K562 (cell line): ENCODE results near the gene KHSRP. TPM values are rescaled to one million over a fixed set of nuclear protein-coding genes. Genes with fewer than 3 reads are reported as not detected.

Source experiments
- ATAC-seq: fragments of 200-7000 bp; cut with Tn5 transposase; 3 replicates; pipeline ENCODE4 v1.9.1; 2020; ENCODE audit warnings: moderate library complexity
- BruUV-seq: library from RNA; stranded (reverse); fragments of 400-500 nt; replicated peaks from 2 replicates; lab custom pipeline; 2021; lab: Mats Ljungman, UMichigan
- CTCF ChIA-PET: fragments of 300-600 bp; formaldehyde crosslinking; extraction: SDS; loops from one replicate; lab custom pipeline; 2021; ENCODE audit warnings: low intra/inter-chr PET ratio; lab: Yijun Ruan, JAX
- POLR2A ChIA-PET: fragments of 300-600, 350-650 bp; sonication (Branson Sonifier 250); formaldehyde crosslinking; extraction: SDS; loops from one replicate; lab custom pipeline; 2021; ENCODE audit warnings: antibody characterized with exemption, inconsistent platforms; lab: Yijun Ruan, JAX
- DNase-seq, 4 experiments: peaks; one replicate each; pipeline versions ENCODE4 v3.0.0 to v3.0.0-alpha.2; 2011 to 2018; ENCODE audit warnings: low spot score in 3 of 4, mixed read lengths in 3 of 4; ENCODE audit errors: extremely low read depth in 1 of 4
- FAIRE-seq: peaks from 2 replicates; lab custom pipeline; 2011; peaks lifted over from hg19 to GRCh38; lab: Jason Lieb, UNC
- H2AFZ ChIP-seq: 2 replicates; pipeline ENCODE4 v1.6.0; 2011; ENCODE audit warnings: low read depth, low read length, control low read depth, inconsistent platforms
- H3K27ac ChIP-seq: fragments of 200-600 bp; 3 replicates; pipeline ENCODE4 v1.8.0; 2011; ENCODE audit warnings: low read depth, mild to moderate bottlenecking, control low read depth, inconsistent platforms, low read length, moderate library complexity, mixed read lengths; ENCODE audit errors: extremely low read depth
- H3K27me3 ChIP-seq, 2 experiments: fragments of 300-600 bp in 1 of 2; 2 replicates in 1 of 2; 3 replicates in 1 of 2; pipeline versions ENCODE4 v1.6.0 to v1.8.0; 2011; ENCODE audit warnings: inconsistent platforms in 2 of 2, low read length in 2 of 2, mild to moderate bottlenecking in 1 of 2, mixed read lengths in 1 of 2, moderate library complexity in 1 of 2; ENCODE audit not compliant: control insufficient read depth in 2 of 2, insufficient read depth in 2 of 2
- H3K36me3 ChIP-seq: fragments of 300-600 bp; 3 replicates; pipeline ENCODE4 v1.8.0; 2011; ENCODE audit warnings: mild to moderate bottlenecking, low read length, inconsistent platforms; ENCODE audit not compliant: control insufficient read depth, insufficient read depth
- H3K4me1 ChIP-seq, 2 experiments: fragments of 200-600 bp in 1 of 2; replicated peaks in 1 of 2; 2 replicates in 1 of 2; 3 replicates in 1 of 2; pipeline versions ENCODE4 v1.5.1 to v1.8.0; 2011; ENCODE audit warnings: inconsistent platforms in 2 of 2, low read length in 2 of 2, mild to moderate bottlenecking in 1 of 2, mixed read lengths in 1 of 2, moderate library complexity in 1 of 2; ENCODE audit not compliant: control insufficient read depth in 2 of 2, insufficient read depth in 2 of 2
- H3K4me2 ChIP-seq: 2 replicates; pipeline ENCODE4 v1.6.1; 2011; ENCODE audit warnings: low read length, control low read depth, inconsistent platforms, mixed read lengths; ENCODE audit not compliant: insufficient read depth
- H3K4me3 ChIP-seq: fragments of 200-600 bp; sonication (generic), shearing (Covaris generic); 2 replicates; pipeline ENCODE4 v1.5.1; 2016; ENCODE audit warnings: control low read depth, inconsistent platforms
- H3K79me2 ChIP-seq: fragments of 200-600 bp; 3 replicates; pipeline ENCODE4 v1.8.0; 2011; ENCODE audit warnings: low read length, inconsistent platforms; ENCODE audit not compliant: control insufficient read depth, insufficient read depth
- H3K9ac ChIP-seq, 2 experiments: 2 replicates each; pipeline versions ENCODE4 v1.6.0 to v1.6.1; 2011; ENCODE audit warnings: low read depth in 2 of 2, low read length in 2 of 2, control low read depth in 1 of 2, inconsistent platforms in 1 of 2, mild to moderate bottlenecking in 1 of 2, mixed read lengths in 1 of 2; ENCODE audit not compliant: insufficient read depth in 1 of 2
- H3K9me1 ChIP-seq: one replicate; pipeline ENCODE4 v1.6.0; 2011; ENCODE audit warnings: inconsistent platforms, mild to moderate bottlenecking, low read length, moderate library complexity; ENCODE audit not compliant: control insufficient read depth, insufficient read depth
- H3K9me3 ChIP-seq: replicated peaks from 2 replicates; pipeline ENCODE4 v1.5.1; 2011; ENCODE audit warnings: low read depth, low read length, inconsistent platforms; ENCODE audit not compliant: control insufficient read depth, insufficient read depth
- H4K20me1 ChIP-seq: replicated peaks from 2 replicates; pipeline ENCODE4 v1.6.1; 2011; ENCODE audit warnings: low read length, inconsistent platforms, mixed read lengths; ENCODE audit not compliant: control insufficient read depth, insufficient read depth
- CTBP1 ChIP-seq: fragments of 450-650 bp; IDR thresholded peaks from 2 replicates; pipeline ENCODE4 v1.6.1; 2016; ENCODE audit warnings: borderline replicate concordance
- FIP1L1 ChIP-seq: fragments of 200-400 bp; formaldehyde crosslinking; IDR thresholded peaks from 2 replicates; pipeline ENCODE4 v1.6.1; 2018; ENCODE audit warnings: mild to moderate bottlenecking, low read depth, low read length; ENCODE audit not compliant: poor library complexity, severe bottlenecking
- HNRNPH1 ChIP-seq: fragments of 200-400 bp; formaldehyde crosslinking; optimal IDR thresholded peaks from 2 replicates; pipeline ENCODE3; 2017; ENCODE audit warnings: low read depth, mild to moderate bottlenecking, low read length, moderate library complexity
- KAT2B ChIP-seq: IDR thresholded peaks from one replicate; pipeline ENCODE4 v1.6.1; 2012; ENCODE audit warnings: low read depth, mild to moderate bottlenecking, control low read depth, inconsistent platforms, low read length, moderate library complexity
- KDM5B ChIP-seq: fragments of 200-600 bp; sonication (generic); IDR thresholded peaks from 2 replicates; pipeline ENCODE4 v1.6.1; 2012; ENCODE audit warnings: low read depth, mild to moderate bottlenecking, moderate library complexity, low read length, control low read depth, inconsistent platforms; ENCODE audit not compliant: insufficient replicate concordance
- KHSRP ChIP-seq: fragments of 450-650 bp; IDR thresholded peaks from 2 replicates; pipeline ENCODE4 v1.6.1; 2017
- MNT ChIP-seq, 2 experiments: fragments of 450-650 bp; conservative IDR thresholded peaks; 2 replicates each; pipeline ENCODE4 v1.6.1; 2017; ENCODE audit warnings: mild to moderate bottlenecking in 2 of 2, moderate library complexity in 2 of 2
- NR2C2 ChIP-seq, 2 experiments: fragments of 200-800 bp in 1 of 2; sonication (Bioruptor generic) in 1 of 2; sonication (generic) in 1 of 2; formaldehyde crosslinking in 1 of 2; IDR thresholded peaks; 2 replicates each; pipeline versions ENCODE4 v1.6.1 to v1.8.0; 2016 to 2022; ENCODE audit warnings: mild to moderate bottlenecking in 1 of 2, missing compliant biosample characterization in 1 of 2, missing genetic modification characterization in 1 of 2, missing genetic modification reagents in 1 of 2
- PBX2 ChIP-seq, 2 experiments: IDR thresholded peaks in 1 of 2; conservative IDR thresholded peaks in 1 of 2; 2 replicates each; pipeline ENCODE4 v1.6.1; 2016; ENCODE audit warnings: low read depth in 2 of 2, mild to moderate bottlenecking in 1 of 2, missing compliant biosample characterization in 1 of 2, missing genetic modification characterization in 1 of 2, moderate library complexity in 1 of 2
- PHF20 ChIP-seq: fragments of 450-650 bp; IDR thresholded peaks from 2 replicates; pipeline ENCODE4 v1.6.1; 2018; ENCODE audit not compliant: partially characterized antibody
- THAP12 ChIP-seq: fragments of 250-450 bp; sonication (Bioruptor Pico); IDR thresholded peaks from 2 replicates; pipeline ENCODE4 v1.9.0; 2021; ENCODE audit warnings: mild to moderate bottlenecking, inconsistent platforms
- VEZF1 ChIP-seq: fragments of 200-800 bp; sonication (Bioruptor generic); IDR thresholded peaks from 2 replicates; pipeline ENCODE4 v1.6.1; 2017; ENCODE audit warnings: missing genetic modification characterization, missing compliant biosample characterization
- ZFPM2 ChIP-seq: fragments of 250-450 bp; sonication (Bioruptor Pico); IDR thresholded peaks from 2 replicates; pipeline ENCODE4 v1.5.1; 2022; ENCODE audit warnings: mild to moderate bottlenecking
- WGBS: fragments of 100-300 bp; shearing (Covaris generic); methylation state at CpG from one replicate; pipeline ENCODE4 v1.1.6; 2016; ENCODE audit warnings: low coverage, mixed read lengths; ENCODE audit not compliant: insufficient coverage; ENCODE audit errors: missing lambda C conversion rate; 5-methylcytosine and 5-hydroxymethylcytosine counted together
- in situ Hi-C: fragments of 300-500 bp; cut with MboI; formaldehyde crosslinking; loops from 4 replicates; pipeline ENCODE4 v1.15.0; 2018; ENCODE audit warnings: inconsistent platforms, mixed read lengths
- intact Hi-C: fragments of 100-400 bp; cut with micrococcal nuclease; formaldehyde crosslinking; loops from 2 replicates; pipeline ENCODE4 v1.14.2; 2022
- polyA plus RNA-seq, 8 experiments: library from polyadenylated mRNA; depleted of rRNA in 4 of 8; stranded (reverse) in 5 of 8; unstranded in 3 of 8; fragments of >200 nt; fragmentation: Nextera tagmentation in 2 of 8; fragmentation: Illumina TruSeq in 1 of 8; extraction: Ambion mirVana in 2 of 8; extraction: Trizol in 1 of 8; gene quantifications; 2 replicates each; pipeline versions ENCODE4 v1.2.1 to v1.2.3, GENCODE V29; 2011 to 2014; ENCODE audit warnings: inconsistent platforms in 1 of 8, missing spikeins in 1 of 8
- total RNA-seq, 7 experiments: library from RNA; depleted of rRNA in 6 of 7; stranded (reverse); fragments of >200 nt in 6 of 7; fragmentation: Illumina TruSeq in 2 of 7; extraction: Trizol in 2 of 7; gene quantifications; 2 replicates each; pipeline versions ENCODE4 v1.2.1 to v1.2.3, GENCODE V29; 2011 to 2021; ENCODE audit warnings: low replicate concordance in 1 of 7

The KHSRP gene
- total and polyA plus RNA-seq, 9 of the 15 experiments (the other 6 are each of a cell fraction or from before 2014, with no cell fraction given): 4.2 to 564 (median 139) TPM

GRCh38 chr19:6465006-6465405, 40.4 kb upstream of the KHSRP start:
- intact Hi-C loops (no loop called here), in situ Hi-C loops (no loop called here)
- Histone ChIP-seq H2AFZ (no peak overlapping the region), H3K27me3 (peaks cover 8 to 21% of the 10 kb centered on the region in 2 experiments), H4K20me1 (no peaks in the 10 kb centered on the region), H3K79me2 (no peaks in the 10 kb centered on the region), H3K4me1 (peaks cover 3 to 31% of the 10 kb centered on the region in 2 experiments; a peak in 3 of 5 replicates), H3K4me3 (no peak overlapping the region), H3K4me2 (no peak overlapping the region), H3K9me1 (no peaks in the 10 kb centered on the region), H3K9me3 (no peaks in the 10 kb centered on the region), H3K36me3 (no peaks in the 10 kb centered on the region), H3K27ac (no peak overlapping the region), H3K9ac (no peak overlapping the region)
- ChIA-PET POLR2A (interaction anchor here (1.3 kb wide), 2 partner anchors 9 to 22 kb away, joined by 3 to 4 read pairs; no protein-coding TSS in a partner anchor), CTCF (no interaction called here)
- DNase-seq (no peak), FAIRE-seq (no peak), ATAC-seq (no peak)
- WGBS: 16% methylated on average over 9 of the region's 9 CpGs
- no TSS peak for BruUV-seq
- no peak for TF ChIP-seq CTBP1
- no peak for TF ChIP-seq THAP12 (CRISPR knock-in tag)
- TF ChIP-seq NR2C2 (CRISPR knock-in tag; IDR thresholded peaks at IDR 0.05): no peak
- no peak for TF ChIP-seq NR2C2 (tag; IDR thresholded peaks at IDR 0.05)
- TF ChIP-seq KDM5B: no peak
- no peak for TF ChIP-seq ZFPM2
- no peak for TF ChIP-seq KAT2B
- no peak for TF ChIP-seq VEZF1 (CRISPR knock-in tag)
- TF ChIP-seq HNRNPH1: no peak
- TF ChIP-seq FIP1L1: no peak
- TF ChIP-seq KHSRP: no peak
- no peak for TF ChIP-seq MNT (conservative IDR thresholded peaks at IDR 0.05)
- TF ChIP-seq PHF20: no peak
- no peak for TF ChIP-seq PBX2 (CRISPR knock-in tag; IDR thresholded peaks at IDR 0.05; ENCODE audit: low read depth)
- no peak for TF ChIP-seq PBX2 (tag; conservative IDR thresholded peaks at IDR 0.05; ENCODE audit: low read depth)
